K562 (cell line): ENCODE measurements around the gene LDLRAD3.

ENCODE experiments used
- CBX5 ChIP-seq: IDR thresholded peaks from 2 replicates; pipeline ENCODE4 v1.6.1; 2014; ENCODE audit warnings: low read depth, borderline replicate concordance
- CTCF ChIP-seq, 3 experiments: IDR thresholded peaks in 2 of 3; conservative IDR thresholded peaks in 1 of 3; 2 replicates each; pipeline ENCODE4 v1.5.1; 2011 to 2012; ENCODE audit warnings: low read length in 3 of 3, mild to moderate bottlenecking in 3 of 3, control low read depth in 2 of 3, improper control_type of control experiment in 1 of 3, inconsistent platforms in 1 of 3, low read depth in 1 of 3, mixed read lengths in 1 of 3, moderate library complexity in 1 of 3; ENCODE audit not compliant: insufficient read depth in 2 of 3
- GABPA ChIP-seq: fragments of 200-800 bp; sonication (Bioruptor generic); conservative IDR thresholded peaks from 2 replicates; pipeline ENCODE4 v1.6.1; 2016; ENCODE audit warnings: low read depth, missing genetic modification characterization, missing compliant biosample characterization
- HMGXB4 ChIP-seq: sonication (generic); formaldehyde crosslinking; IDR thresholded peaks from 2 replicates; pipeline ENCODE4 v1.8.1; 2023; ENCODE audit warnings: mild to moderate bottlenecking, missing genetic modification reagents
- MAFK ChIP-seq: IDR thresholded peaks from 2 replicates; pipeline ENCODE4 v1.6.1; 2011; ENCODE audit warnings: low read length, improper control_type of control experiment
- SIN3A ChIP-seq, 2 experiments: fragments of 150-350 bp in 1 of 2; IDR thresholded peaks; 2 replicates each; pipeline ENCODE4 v1.6.1; 2011 to 2016; ENCODE audit warnings: borderline replicate concordance in 2 of 2, low read depth in 2 of 2, low read length in 2 of 2, mild to moderate bottlenecking in 2 of 2, moderate library complexity in 2 of 2; ENCODE audit not compliant: control insufficient read depth in 1 of 2
- ZBTB9 ChIP-seq: fragments of 450-650 bp; formaldehyde crosslinking; IDR thresholded peaks from 2 replicates; pipeline ENCODE4 v1.4.0; 2020; ENCODE audit warnings: mild to moderate bottlenecking, moderate library complexity
- ZNF23 ChIP-seq: fragments of 250-450 bp; sonication (Bioruptor Pico); IDR thresholded peaks from 2 replicates; pipeline ENCODE4 v1.4.0; 2020; ENCODE audit warnings: mild to moderate bottlenecking
- TF ChIP-seq, protein P1 (sequence below): sonication (generic); formaldehyde crosslinking; IDR thresholded peaks from 2 replicates; pipeline ENCODE4 v1.8.0; 2023; ENCODE audit warnings: missing genetic modification reagents, mild to moderate bottlenecking, borderline replicate concordance
- TF ChIP-seq, protein P2 (sequence below): fragments of 200-800 bp; sonication (Bioruptor generic); IDR thresholded peaks from 2 replicates; pipeline ENCODE4 v1.6.1; 2016; ENCODE audit warnings: missing genetic modification characterization, missing compliant biosample characterization

DNA sequence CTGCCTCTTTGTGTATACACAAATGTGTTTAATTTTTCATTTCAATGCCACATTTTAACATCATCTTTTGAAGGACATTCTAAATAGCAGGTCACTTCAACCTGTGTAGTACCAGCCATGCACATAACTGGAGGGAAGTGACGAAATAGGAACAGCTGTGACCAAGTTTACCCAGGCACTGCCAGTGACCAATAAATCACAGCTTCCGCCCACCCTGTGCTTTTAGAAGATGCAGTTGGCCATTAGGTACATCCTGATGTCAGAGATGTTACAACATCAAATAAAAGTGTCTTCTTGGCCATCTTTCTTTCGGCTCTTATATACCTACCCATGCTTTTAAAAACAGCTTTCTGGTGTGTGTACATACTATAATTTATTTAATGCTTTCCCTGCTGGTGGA lies 7.8 kb downstream of the LDLRAD3 start:
- TF ChIP-seq HMGXB4 (CRISPR knock-in tag) (no peak), GABPA (tag) (no peak), ZBTB9 (no peak), MAFK (no peak), SIN3A (IDR thresholded peaks at IDR 0.05; ENCODE audit: borderline replicate concordance in 2 of 2, control insufficient read depth in 1 of 2, low read depth in 2 of 2, low read length in 2 of 2) (no peak), CBX5 (no peak), ZNF23 (CRISPR knock-in tag) (no peak), CTCF (IDR thresholded peaks at IDR 0.05 in 2 of 3, conservative IDR thresholded peaks at IDR 0.05 in 1 of 3; ENCODE audit: insufficient read depth in 2 of 3, low read depth in 1 of 3, low read length in 3 of 3) (no peak)
- TF ChIP-seq, protein P1, sequence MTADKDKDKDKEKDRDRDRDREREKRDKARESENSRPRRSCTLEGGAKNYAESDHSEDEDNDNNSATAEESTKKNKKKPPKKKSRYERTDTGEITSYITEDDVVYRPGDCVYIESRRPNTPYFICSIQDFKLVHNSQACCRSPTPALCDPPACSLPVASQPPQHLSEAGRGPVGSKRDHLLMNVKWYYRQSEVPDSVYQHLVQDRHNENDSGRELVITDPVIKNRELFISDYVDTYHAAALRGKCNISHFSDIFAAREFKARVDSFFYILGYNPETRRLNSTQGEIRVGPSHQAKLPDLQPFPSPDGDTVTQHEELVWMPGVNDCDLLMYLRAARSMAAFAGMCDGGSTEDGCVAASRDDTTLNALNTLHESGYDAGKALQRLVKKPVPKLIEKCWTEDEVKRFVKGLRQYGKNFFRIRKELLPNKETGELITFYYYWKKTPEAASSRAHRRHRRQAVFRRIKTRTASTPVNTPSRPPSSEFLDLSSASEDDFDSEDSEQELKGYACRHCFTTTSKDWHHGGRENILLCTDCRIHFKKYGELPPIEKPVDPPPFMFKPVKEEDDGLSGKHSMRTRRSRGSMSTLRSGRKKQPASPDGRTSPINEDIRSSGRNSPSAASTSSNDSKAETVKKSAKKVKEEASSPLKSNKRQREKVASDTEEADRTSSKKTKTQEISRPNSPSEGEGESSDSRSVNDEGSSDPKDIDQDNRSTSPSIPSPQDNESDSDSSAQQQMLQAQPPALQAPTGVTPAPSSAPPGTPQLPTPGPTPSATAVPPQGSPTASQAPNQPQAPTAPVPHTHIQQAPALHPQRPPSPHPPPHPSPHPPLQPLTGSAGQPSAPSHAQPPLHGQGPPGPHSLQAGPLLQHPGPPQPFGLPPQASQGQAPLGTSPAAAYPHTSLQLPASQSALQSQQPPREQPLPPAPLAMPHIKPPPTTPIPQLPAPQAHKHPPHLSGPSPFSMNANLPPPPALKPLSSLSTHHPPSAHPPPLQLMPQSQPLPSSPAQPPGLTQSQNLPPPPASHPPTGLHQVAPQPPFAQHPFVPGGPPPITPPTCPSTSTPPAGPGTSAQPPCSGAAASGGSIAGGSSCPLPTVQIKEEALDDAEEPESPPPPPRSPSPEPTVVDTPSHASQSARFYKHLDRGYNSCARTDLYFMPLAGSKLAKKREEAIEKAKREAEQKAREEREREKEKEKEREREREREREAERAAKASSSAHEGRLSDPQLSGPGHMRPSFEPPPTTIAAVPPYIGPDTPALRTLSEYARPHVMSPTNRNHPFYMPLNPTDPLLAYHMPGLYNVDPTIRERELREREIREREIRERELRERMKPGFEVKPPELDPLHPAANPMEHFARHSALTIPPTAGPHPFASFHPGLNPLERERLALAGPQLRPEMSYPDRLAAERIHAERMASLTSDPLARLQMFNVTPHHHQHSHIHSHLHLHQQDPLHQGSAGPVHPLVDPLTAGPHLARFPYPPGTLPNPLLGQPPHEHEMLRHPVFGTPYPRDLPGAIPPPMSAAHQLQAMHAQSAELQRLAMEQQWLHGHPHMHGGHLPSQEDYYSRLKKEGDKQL = no peak
- TF ChIP-seq, protein P2, sequence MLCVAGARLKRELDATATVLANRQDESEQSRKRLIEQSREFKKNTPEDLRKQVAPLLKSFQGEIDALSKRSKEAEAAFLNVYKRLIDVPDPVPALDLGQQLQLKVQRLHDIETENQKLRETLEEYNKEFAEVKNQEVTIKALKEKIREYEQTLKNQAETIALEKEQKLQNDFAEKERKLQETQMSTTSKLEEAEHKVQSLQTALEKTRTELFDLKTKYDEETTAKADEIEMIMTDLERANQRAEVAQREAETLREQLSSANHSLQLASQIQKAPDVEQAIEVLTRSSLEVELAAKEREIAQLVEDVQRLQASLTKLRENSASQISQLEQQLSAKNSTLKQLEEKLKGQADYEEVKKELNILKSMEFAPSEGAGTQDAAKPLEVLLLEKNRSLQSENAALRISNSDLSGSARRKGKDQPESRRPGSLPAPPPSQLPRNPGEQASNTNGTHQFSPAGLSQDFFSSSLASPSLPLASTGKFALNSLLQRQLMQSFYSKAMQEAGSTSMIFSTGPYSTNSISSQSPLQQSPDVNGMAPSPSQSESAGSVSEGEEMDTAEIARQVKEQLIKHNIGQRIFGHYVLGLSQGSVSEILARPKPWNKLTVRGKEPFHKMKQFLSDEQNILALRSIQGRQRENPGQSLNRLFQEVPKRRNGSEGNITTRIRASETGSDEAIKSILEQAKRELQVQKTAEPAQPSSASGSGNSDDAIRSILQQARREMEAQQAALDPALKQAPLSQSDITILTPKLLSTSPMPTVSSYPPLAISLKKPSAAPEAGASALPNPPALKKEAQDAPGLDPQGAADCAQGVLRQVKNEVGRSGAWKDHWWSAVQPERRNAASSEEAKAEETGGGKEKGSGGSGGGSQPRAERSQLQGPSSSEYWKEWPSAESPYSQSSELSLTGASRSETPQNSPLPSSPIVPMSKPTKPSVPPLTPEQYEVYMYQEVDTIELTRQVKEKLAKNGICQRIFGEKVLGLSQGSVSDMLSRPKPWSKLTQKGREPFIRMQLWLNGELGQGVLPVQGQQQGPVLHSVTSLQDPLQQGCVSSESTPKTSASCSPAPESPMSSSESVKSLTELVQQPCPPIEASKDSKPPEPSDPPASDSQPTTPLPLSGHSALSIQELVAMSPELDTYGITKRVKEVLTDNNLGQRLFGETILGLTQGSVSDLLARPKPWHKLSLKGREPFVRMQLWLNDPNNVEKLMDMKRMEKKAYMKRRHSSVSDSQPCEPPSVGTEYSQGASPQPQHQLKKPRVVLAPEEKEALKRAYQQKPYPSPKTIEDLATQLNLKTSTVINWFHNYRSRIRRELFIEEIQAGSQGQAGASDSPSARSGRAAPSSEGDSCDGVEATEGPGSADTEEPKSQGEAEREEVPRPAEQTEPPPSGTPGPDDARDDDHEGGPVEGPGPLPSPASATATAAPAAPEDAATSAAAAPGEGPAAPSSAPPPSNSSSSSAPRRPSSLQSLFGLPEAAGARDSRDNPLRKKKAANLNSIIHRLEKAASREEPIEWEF (CRISPR knock-in tag) = no peak
